PC-3 (cell line): ENCODE measurements around the gene SLC25A27. TPM values are rescaled to one million over a fixed set of nuclear protein-coding genes. Genes with fewer than 3 reads are reported as not detected.
A peak's percentile ranks its signal among the peaks of the same experiment; 100 is the strongest.

ENCODE experiments used
- ATAC-seq: fragments of 200-7000 bp; cut with Tn5 transposase; 2 replicates; pipeline ENCODE4 v1.9.1; 2020; ENCODE audit warnings: mild to moderate bottlenecking, moderate library complexity
- BruUV-seq: library from RNA; stranded (reverse); fragments of 400-500 nt; replicated peaks from 2 replicates; lab custom pipeline; 2021; lab: Mats Ljungman, UMichigan
- CTCF ChIA-PET: fragments of 300-600 bp; sonication (Branson Sonifier 250); formaldehyde crosslinking; loops from one replicate; lab custom pipeline; 2022; ENCODE audit warnings: antibody characterized with exemption; lab: Charles Lee
- POLR2A ChIA-PET: fragments of 300-600 bp; sonication (Branson Sonifier 250); formaldehyde crosslinking; loops from one replicate; lab custom pipeline; 2022; ENCODE audit warnings: antibody characterized with exemption; ENCODE audit not compliant: unreplicated experiment; lab: Charles Lee
- DNase-seq: peaks from one replicate; pipeline ENCODE4 v3.0.0-alpha.2; 2015
- H2AFZ ChIP-seq: fragments of 300-600 bp; sonication (generic); 2 replicates; pipeline ENCODE4 v1.6.0; 2016; ENCODE audit warnings: antibody characterized with exemption, low read length
- H3F3A ChIP-seq: fragments of 300-600 bp; sonication (generic); one replicate; pipeline ENCODE4 v1.6.0; 2017; ENCODE audit warnings: antibody characterized with exemption, low read length, control low read depth, mild to moderate bottlenecking; ENCODE audit not compliant: unreplicated experiment
- H3K27ac ChIP-seq: fragments of 300-600 bp; sonication (generic); 2 replicates; pipeline ENCODE4 v1.5.1; 2016; ENCODE audit warnings: mild to moderate bottlenecking, low read length
- H3K27me3 ChIP-seq: fragments of 300-600 bp; sonication (generic); 2 replicates; pipeline ENCODE4 v1.6.1; 2016; ENCODE audit warnings: low read length, mixed read lengths
- H3K36me3 ChIP-seq: fragments of 300-600 bp; sonication (generic); 2 replicates; pipeline ENCODE4 v1.6.1; 2016; ENCODE audit warnings: low read depth, mixed run types, low read length, mixed read lengths
- H3K4me1 ChIP-seq: fragments of 300-600 bp; sonication (generic); 2 replicates; pipeline ENCODE4 v1.5.1; 2016; ENCODE audit warnings: low read length; ENCODE audit not compliant: insufficient read depth
- H3K4me2 ChIP-seq: fragments of 300-600 bp; sonication (generic); 2 replicates; pipeline ENCODE4 v1.6.0; 2016; ENCODE audit warnings: low read length
- H3K4me3 ChIP-seq: fragments of 300-600 bp; sonication (generic); 2 replicates; pipeline ENCODE4 v1.5.1; 2016; ENCODE audit warnings: mild to moderate bottlenecking, low read length, mixed read lengths
- H3K79me2 ChIP-seq: fragments of 300-600 bp; sonication (generic); 2 replicates; pipeline ENCODE4 v1.6.1; 2017; ENCODE audit warnings: low read length, mixed read lengths
- H3K9ac ChIP-seq: fragments of 300-600 bp; sonication (generic); 2 replicates; pipeline ENCODE4 v1.6.0; 2016; ENCODE audit warnings: mild to moderate bottlenecking, low read length
- H3K9me2 ChIP-seq: fragments of 300-600 bp; sonication (generic); replicated peaks from 2 replicates; pipeline ENCODE4 v1.6.1; 2016; ENCODE audit warnings: mixed run types, low read length, mixed read lengths
- H3K9me3 ChIP-seq: fragments of 300-600 bp; sonication (generic); 2 replicates; pipeline ENCODE4 v1.6.1; 2016; ENCODE audit warnings: low read length, mixed read lengths
- H4K20me1 ChIP-seq: fragments of 300-600 bp; sonication (generic); 2 replicates; pipeline ENCODE4 v1.6.1; 2016; ENCODE audit warnings: low read length, mixed read lengths
- CTCF ChIP-seq: fragments of 300-600 bp; sonication (generic); conservative IDR thresholded peaks from 2 replicates; pipeline ENCODE4 v1.5.1; 2017; ENCODE audit warnings: antibody characterized with exemption, low read depth, mild to moderate bottlenecking, low read length
- EZH2 ChIP-seq: fragments of 300-600 bp; sonication (generic); IDR thresholded peaks from one replicate; pipeline ENCODE4 v1.6.1; 2017; ENCODE audit warnings: antibody characterized with exemption, mild to moderate bottlenecking, low read length; ENCODE audit not compliant: unreplicated experiment
- EZH2phosphoT487 ChIP-seq: fragments of 300-600 bp; sonication (generic); IDR thresholded peaks from 2 replicates; pipeline ENCODE4 v1.6.1; 2018; ENCODE audit warnings: mild to moderate bottlenecking, antibody characterized with exemption, low read length, borderline replicate concordance
- intact Hi-C: fragments of 100-400 bp; cut with micrococcal nuclease; formaldehyde crosslinking; loops from 2 replicates; pipeline ENCODE4 v1.9.0; 2023
- total RNA-seq: library from RNA; depleted of rRNA; stranded (reverse); fragments of >200 nt; gene quantifications from 2 replicates; pipeline ENCODE4 v1.2.3, GENCODE V29; 2014

SLC25A27 gene
- total RNA-seq, 1 experiment from 2014 or later = 3.8 TPM

GRCh38 chr6:46653439-46654195, 842 bp downstream of the SLC25A27 start:
- Histone ChIP-seq H2AFZ (peak overlapping the region; percentile 95), H3K4me2 (peak overlapping the region; percentile 89), H3K79me2 (no peaks in the 10 kb centered on the region), H3K9me3 (no peaks in the 10 kb centered on the region), H4K20me1 (no peaks in the 10 kb centered on the region), H3K4me3 (peak overlapping the region; percentile 91), H3K27ac (no peak overlapping the region), H3K9ac (0 out of 2 replicates have a peak overlapping the region, but pooled peaks have one; percentile 29), H3K9me2 (no peaks in the 10 kb centered on the region), H3K36me3 (no peaks in the 10 kb centered on the region), H3F3A (no peaks in the 10 kb centered on the region), H3K27me3 (no peaks in the 10 kb centered on the region), H3K4me1 (peaks cover 27% of the 10 kb centered on the region)
- CTCF ChIA-PET = no interaction called here
- no peak for DNase-seq
- ATAC-seq = no peak
- intact Hi-C loops = loop anchor here (2.0 to 5.0 kb wide), 3 partner anchors 79 to 969 kb away; no protein-coding TSS in a partner anchor
- TF ChIP-seq EZH2phosphoT487 = no peak
- TF ChIP-seq CTCF = no peak
- TF ChIP-seq EZH2 = no peak
- POLR2A ChIA-PET = no interaction called here
- BruUV-seq = TSS peak; percentile 45

DNA sequence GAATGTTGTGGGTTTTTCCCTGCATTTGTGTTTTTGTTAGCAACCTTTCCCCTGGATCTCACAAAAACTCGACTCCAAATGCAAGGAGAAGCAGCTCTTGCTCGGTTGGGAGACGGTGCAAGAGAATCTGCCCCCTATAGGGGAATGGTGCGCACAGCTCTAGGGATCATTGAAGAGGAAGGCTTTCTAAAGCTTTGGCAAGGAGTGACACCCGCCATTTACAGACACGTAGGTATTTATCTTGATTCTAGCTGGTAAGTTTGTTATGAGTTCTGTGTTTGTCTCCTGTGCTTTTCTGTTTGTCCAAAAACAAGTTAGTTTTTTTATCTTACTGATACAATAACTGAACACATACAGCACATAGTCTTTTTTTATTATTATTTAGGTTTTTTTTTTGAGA, 3.0 kb downstream of the SLC25A27 start:
- Histone ChIP-seq H4K20me1 (no peaks in the 10 kb centered on the region), H2AFZ (no peak overlapping the region), H3K27me3 (no peaks in the 10 kb centered on the region), H3K79me2 (no peaks in the 10 kb centered on the region), H3K4me2 (no peak overlapping the region), H3K36me3 (no peaks in the 10 kb centered on the region), H3K9ac (no peak overlapping the region), H3K27ac (no peak overlapping the region), H3K9me2 (no peaks in the 10 kb centered on the region), H3K4me3 (no peak overlapping the region), H3K9me3 (no peaks in the 10 kb centered on the region), H3F3A (no peaks in the 10 kb centered on the region), H3K4me1 (peaks cover 14% of the 10 kb centered on the region; the same call in 1 of the 2 replicates)
- BruUV-seq = no TSS peak
- peak; percentile 31 for DNase-seq
- TF ChIP-seq CTCF (peak; percentile 51), EZH2 (no peak)
- no peak for ATAC-seq
- ChIA-PET POLR2A (interaction anchor here (0.6 kb wide), 1 partner anchor 288 kb away, joined by 7 read pairs; no protein-coding TSS in a partner anchor), CTCF (no interaction called here)
- intact Hi-C loops = no loop called here

GRCh38 chr6:46657642-46658041, 4.9 kb downstream of the SLC25A27 start:
- no peak for DNase-seq
- no peaks in the 10 kb centered on the region for H3K36me3 ChIP-seq
- no peak overlapping the region for H3K4me2 ChIP-seq
- H3K27ac ChIP-seq = no peak overlapping the region
- H4K20me1 ChIP-seq = no peaks in the 10 kb centered on the region
- CTCF ChIA-PET = no interaction called here
- H3K79me2 ChIP-seq = no peaks in the 10 kb centered on the region
- no peak overlapping the region for H3K9ac ChIP-seq
- ATAC-seq = no peak
- no peaks in the 10 kb centered on the region for H3K27me3 ChIP-seq
- no peak overlapping the region for H3K4me3 ChIP-seq
- no peaks in the 10 kb centered on the region for H3F3A ChIP-seq
- intact Hi-C loops = no loop called here
- H3K4me1 ChIP-seq = peaks cover 8% of the 10 kb centered on the region; the same call in 1 of the 2 replicates
- no peaks in the 10 kb centered on the region for H3K9me3 ChIP-seq
- no peaks in the 10 kb centered on the region for H3K9me2 ChIP-seq
- no peak overlapping the region for H2AFZ ChIP-seq
- POLR2A ChIA-PET = no interaction called here
- no TSS peak for BruUV-seq
- TF ChIP-seq EZH2phosphoT487 (no peak), EZH2 (no peak), CTCF (no peak)
